ENCODE data around the gene PPT2. TPM values are rescaled to one million over a fixed set of nuclear protein-coding genes. Genes with fewer than 3 reads are reported as not detected.

Gene PPT2, protein sequence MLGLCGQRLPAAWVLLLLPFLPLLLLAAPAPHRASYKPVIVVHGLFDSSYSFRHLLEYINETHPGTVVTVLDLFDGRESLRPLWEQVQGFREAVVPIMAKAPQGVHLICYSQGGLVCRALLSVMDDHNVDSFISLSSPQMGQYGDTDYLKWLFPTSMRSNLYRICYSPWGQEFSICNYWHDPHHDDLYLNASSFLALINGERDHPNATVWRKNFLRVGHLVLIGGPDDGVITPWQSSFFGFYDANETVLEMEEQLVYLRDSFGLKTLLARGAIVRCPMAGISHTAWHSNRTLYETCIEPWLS
- total RNA-seq (2022; extraction: Qiagen RNA extraction) = 7.1 to 9.4 TPM (median 9.0 TPM) in 5 replicates

DNA sequence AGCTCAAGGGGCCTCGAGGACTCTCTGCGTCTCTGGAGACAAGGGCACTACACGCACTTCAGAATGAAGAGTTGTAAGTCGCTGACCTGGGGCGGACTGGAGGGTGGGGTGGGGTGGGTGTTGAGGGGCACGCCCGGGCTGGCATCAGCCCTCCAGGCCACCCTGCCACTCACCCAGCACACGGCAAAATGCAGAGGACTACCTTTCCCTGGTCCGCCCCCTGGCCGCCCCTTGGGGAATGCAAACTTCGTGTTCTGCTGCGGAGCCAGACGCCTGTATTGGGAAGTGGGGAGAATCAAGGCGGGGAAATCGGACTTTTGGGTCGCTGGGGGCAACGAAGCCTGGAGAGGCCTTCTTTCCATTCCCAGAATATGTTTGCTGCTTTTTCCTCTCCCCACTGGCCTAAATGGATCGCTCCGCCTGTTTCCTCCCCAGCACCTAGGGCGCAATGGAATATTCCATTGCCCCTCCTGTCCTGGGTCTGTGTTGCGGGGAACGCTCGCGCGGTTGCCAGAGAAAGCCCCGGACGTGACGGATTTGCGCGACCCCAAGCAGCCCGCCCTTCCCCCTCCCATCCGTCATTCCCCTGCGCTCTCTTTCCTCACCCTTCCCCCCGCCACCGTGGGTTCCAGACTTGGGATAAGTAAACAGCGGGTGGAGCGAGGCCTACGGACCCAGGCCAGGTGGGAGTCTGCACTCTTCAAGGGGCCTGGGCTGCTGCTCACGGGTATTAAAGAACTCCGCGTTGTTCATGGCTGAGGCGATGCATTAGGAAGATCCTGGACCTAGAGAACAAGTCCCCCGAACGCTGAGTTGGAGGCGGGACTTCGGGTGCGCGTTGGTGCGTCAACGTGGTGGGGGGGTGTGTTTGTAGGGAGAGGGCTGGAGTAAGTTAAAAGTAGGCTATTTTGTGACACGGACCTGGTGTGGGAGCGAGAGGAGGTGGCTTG is at the start of gene PPT2:
TSS of gene PPT2 (plus strand) at position 578 of the 950 bp plus-strand sequence. CDS start 454 bp downstream, outside the sequence.

DNA sequence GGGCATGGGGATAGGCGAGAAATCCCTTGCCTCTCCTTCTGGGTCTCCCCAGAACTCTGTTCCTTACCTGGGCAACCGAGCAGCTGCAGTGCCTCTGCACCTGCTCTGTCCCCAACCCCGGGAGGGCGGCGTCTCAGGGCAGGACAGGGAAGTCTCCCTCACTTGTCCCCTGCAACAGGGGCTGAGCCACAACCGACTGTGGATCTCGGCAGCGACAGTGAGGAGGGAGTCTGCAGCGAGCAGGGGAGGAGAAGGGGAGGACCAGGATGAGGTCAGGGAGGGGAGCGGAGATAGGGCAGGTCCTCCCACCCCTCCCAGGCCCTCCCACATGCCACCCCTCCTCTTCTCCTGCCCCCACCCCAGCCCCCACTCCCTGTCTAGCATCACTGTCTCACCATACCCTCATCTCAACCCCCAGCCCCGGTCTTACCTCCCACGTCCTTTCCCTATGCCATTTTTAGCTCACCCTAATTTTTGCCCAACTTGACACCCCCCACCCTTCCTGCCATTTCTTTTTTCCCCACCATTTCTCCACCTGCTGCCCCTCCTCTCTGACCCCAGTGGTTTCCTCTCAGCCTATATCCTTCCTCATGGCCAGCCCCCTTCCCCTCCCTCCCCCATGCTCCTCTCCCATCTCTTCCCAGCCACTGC is 44.7 kb upstream of the PPT2 start, which contains the start of gene TNXB:
TSS of gene TNXB (minus strand) at position 225 of the 651 bp plus-strand sequence. CDS start 11,140 bp downstream, outside the sequence.

DNA sequence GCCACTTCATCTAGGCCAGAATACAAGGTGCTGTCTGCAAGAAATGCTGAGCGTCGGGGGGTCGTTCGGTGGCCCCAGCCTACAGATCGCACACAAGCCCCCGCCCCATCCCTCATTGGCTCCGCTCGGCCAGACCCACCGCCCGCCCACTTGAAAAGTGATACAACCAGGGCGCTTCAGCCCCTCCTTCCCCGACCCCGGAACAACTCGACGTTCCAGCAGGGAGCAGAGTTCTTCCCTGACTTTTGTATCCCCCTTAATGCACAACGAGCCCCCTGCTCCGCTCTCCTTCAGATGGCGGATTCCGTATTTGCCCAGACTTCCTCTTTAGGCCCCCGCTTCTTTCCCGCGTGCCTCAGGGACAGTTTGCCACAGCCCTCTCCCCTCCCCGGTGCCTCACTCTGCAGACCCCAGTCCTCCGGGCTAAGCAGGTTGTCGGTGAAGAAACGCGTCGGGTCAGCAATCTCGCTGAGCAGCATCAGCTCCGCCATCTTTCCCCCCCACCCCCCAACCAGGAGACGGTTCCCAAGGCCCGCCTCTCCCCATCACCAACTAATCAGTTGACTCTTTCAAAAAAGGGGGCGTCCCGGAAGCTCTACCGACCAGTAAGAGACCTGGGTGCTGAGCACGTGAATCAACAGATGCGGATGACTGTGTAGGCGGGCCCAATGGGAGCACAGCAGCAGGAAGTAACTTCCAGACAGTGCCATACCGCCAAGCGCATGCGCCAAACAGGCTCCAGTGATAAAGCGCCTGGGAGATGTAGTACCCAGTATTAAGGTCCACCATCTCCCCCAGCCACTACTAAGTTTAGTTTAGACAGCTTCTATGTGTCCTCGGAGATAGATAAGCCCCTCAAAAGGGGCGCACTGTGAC is 26.0 kb upstream of the PPT2 start, which contains the start of gene ATF6B:
TSS of gene ATF6B (minus strand) at position 530 of the 876 bp plus-strand sequence. CDS start at position 491, 39 bp downstream.

DNA sequence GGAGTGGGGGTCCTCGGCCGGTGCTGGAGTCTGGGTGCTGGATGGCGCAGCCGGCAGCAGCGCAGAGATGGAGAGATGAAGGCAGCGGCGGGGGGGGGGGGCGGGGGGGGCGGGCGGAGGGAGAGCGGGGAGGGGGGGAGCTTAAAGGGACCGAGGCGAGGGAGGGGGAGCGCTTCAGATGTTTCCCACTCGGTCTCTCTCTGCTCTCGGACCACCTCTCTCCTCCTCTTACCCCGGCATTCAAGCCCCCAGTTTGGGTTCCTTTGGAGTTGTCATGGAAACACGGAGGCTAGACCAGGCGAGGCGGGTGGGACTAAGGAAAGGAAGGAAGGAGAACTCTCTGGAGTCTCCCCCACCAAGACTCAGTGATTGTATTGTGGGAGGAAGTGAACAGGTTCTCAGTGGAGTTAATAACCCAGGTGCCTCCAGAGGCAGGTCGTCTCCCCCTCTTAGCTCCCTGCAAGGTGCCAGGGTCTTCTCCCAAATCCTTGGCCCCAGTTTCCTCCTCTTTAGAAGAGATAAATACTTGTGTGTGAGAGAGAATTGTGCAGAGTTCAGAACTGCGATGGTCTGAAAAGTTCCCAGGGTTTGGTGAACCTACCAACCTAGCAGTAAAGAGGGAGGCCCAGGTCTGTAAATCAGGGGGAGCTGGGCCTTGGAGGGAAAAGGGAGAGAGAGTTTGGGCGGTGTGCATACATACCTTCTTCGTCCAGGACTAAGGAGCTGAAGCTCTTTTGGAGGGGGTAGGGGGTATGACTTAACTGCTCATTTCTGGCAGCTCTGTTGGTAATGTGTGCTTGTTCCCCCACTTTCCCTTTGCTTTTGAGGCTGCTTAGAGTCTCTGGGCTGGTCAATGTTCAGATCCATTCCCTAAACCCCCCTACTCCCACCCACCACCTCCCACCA is 1.8 kb upstream of the PPT2 start, which contains the start of gene PRRT1:
TSS of gene PRRT1 (minus strand) at position 77 of the 906 bp plus-strand sequence. CDS start 112 bp downstream, outside the sequence.

DNA sequence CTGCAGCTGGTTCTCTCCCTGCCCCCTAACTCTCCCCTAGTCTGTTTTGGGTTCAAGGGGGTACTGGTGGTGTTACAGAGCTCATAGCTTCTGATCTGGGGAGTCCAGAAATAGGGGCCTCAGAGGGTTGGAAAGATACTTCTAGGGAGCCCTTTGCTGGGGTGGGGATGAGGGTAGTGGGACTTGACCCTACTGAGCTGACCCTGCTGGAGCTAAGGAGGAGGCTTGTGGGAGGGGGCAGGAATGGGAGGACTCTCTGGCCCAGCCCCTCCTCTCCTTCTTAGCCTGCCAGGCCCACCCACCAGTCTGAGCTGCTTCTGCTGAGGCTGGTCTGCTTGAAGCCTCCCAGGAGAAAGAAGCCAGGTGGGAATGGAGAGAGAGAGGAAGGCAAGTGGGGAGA is 10.4 kb downstream of the PPT2 start, which contains the start of gene EGFL8:
TSS of gene EGFL8 (plus strand) at position 301 of the 400 bp plus-strand sequence. CDS start 1,571 bp downstream, outside the sequence.

DNA sequence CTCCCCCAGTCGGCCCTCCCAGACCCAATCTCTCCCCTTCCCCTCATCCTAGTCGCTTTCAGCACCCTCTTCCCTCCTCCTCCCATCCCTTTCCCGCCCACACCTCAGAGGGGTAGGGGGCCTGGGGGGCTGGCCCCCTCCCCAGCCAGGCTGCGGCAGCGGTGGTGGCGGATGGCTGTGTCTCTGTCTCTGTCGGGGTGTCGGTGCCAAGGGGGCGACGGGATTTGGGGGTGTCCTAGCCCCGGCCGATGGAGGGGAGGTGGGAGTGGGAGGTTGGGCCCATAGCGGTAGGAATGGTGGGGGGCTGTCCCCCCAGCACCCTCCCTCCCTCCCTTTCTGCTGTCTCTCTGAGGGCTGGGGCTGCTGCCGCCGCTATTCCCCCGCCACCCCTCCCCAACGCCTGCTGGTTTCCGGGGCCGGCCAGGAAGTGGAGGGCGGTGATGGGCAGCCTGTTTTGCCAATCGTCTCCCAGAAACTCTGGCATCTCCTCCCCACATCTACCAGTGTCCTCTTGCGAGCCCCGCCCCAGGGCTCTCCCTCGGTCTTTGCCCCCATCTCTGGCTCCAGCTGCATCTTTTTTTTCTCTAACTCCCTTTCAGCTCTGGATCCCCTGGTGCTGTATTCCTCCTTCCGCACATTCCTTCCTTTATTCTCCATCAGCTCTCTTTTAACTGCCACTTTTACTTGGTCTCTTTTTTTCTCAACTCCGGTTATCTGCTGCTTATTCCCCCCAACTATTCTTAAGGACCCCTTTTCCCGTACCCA is 22.0 kb downstream of the PPT2 start, which contains the start of gene AGPAT1:
TSS of gene AGPAT1 (minus strand) at position 374 of the 765 bp plus-strand sequence. CDS start 4,588 bp downstream, outside the sequence.

DNA sequence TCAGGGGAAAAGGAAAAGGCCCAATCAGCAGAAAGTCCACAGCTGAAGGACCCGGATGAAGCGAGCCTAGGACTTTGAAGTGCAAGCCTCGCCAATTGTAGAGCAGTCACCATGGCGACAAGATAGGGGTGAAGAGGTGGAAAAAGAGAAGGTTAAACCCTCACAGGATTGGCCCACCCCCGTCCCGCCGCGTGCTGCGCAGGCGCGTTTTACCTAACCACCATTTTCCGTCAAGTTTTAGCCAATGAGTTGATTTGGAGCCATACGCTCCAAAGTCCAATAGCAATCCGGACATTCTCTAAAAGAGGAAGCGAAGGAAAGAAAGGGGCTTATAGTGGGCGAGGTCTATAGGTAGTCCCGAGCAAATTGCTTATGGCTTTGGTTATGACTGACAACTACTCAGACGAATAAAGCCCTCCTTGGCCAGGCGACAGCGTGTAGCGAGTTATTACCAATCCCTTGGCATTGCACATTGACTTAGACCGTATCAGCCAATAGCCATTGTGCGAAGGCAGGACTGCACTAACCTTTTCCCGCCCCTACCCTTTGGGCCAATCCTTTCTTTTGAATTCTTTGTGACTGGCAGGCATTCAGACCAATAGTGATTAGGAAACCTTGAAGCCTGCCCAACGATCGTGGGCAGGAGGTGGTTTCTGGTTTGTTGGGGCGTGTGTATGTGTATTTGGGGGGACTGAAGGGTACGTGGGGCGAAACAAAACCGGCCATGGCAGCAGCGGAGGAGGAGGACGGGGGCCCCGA is 24.0 kb downstream of the PPT2 start, which contains the start of gene RNF5:
TSS of gene RNF5 (plus strand) at position 618 of the 759 bp plus-strand sequence. CDS start at position 725, 107 bp downstream.

DNA sequence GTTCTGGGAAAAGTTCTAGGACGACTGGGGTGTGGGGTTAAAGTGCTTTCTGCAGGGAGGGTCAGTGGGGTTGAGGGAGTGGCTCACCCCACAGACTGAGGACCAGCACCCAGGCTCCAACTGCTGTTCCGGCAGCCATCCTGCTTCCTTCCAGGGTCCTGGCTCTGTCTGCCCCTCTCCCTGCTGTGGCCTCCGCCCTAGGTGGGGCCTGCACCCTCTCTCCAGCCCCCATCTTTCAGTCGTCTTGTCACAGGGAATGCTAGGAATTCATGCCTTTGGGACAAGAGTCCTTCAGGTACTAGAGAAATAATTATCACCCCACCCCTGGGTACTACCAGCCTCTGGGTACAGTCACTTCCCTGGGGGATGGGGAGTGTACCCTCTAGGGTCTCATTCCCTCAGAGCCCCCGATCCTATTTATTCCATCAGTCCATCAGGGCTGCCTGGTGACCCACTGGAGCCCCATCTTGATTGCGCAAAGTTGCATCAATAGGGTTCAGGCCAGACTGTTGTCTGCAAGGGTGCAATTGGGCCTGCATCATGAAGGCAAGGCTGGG is 30.2 kb downstream of the PPT2 start, which contains the start of gene AGER:
TSS of gene AGER (minus strand) at position 170 of the 557 bp plus-strand sequence. CDS start at position 139, 31 bp downstream.

DNA sequence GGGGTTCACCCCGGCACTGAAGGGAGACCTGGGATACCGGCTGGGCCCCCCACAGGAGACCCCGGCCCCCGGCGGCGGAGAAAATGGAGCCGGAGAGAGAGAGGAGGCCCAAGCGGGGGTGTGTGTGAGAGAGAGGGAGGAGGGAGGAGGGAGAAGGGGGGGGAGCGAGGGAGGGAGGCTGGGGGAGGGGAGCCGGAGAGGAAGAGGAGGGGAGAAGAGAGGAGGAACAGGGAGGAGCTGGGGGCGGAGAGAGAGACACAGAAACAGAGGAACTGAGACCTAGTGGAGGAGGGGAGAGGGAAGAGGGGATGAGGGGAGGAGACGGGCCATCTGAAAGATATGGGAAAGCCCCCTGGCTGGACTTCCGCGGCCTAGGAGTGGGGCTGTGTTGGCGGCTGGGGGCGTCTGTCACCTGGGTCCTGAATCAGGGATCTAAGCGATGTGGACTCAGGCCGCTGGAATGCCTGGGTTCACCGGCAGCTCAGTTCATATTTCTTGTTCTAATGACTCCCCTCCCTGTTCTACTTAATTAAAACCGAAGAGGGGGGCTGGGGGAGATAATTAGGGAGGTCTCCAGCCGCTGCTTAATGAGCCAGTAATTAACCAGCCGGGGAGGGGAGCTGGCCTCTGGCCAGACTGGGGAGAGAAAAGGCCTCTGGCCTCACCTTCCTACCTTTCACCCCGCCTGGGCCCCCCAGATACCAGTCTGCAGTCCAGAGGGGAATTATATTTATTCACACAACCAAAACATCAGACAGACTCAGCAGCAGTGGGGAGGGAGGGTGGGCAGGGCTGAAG is 36.3 kb downstream of the PPT2 start, which contains the start of gene PBX2:
TSS of gene PBX2 (minus strand) at position 149 of the 798 bp plus-strand sequence. CDS start 287 bp downstream, outside the sequence.

DNA sequence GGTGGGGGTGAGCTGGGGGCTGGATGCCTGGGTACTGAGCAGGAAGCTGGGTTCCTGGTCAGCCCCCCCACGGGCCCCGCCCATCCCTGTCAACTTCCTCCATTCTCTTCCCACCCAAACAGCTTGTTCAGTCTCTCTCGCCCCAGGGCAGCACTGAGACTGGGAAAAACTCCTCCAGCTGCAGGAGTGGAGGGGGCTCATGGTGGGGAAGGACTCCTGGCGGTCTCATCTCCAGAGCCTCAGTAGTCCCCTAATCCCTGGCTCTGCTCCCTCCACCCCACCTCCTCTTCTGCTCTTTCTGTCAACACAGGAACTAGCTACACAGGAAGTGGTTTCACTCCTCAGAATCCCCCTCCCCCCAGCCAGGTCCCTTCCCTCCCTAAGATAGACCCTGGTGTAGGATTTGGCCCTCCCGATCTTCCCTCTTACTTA is 38.7 kb downstream of the PPT2 start, which contains the start of gene GPSM3:
TSS of gene GPSM3 (minus strand) at position 36 of the 432 bp plus-strand sequence. CDS start 130 bp downstream, outside the sequence.

Other genes starting within 250 kb of the PPT2 start
- gene C2, start 226.4 kb upstream of the PPT2 start, total RNA-seq (2022; extraction: Qiagen RNA extraction) = 0.27 to 0.40 TPM (median 0.30 TPM) in 5 replicates
- 1.4 to 2.1 TPM (median 1.6 TPM) in 5 replicates for gene CFB, start 208.0 kb upstream of the PPT2 start, total RNA-seq (2022; extraction: Qiagen RNA extraction)
- gene NELFE, start 195.2 kb upstream of the PPT2 start, total RNA-seq (2022; extraction: Qiagen RNA extraction) = 81.5 to 99.5 TPM (median 85.1 TPM) in 5 replicates
- gene SKIC2, start 195.0 kb upstream of the PPT2 start, total RNA-seq (2022; extraction: Qiagen RNA extraction) = 17.5 to 26.7 TPM (median 23.7 TPM) in 5 replicates
- 10.3 to 12.9 TPM (median 12.5 TPM) in 5 replicates for gene DXO, start 182.0 kb upstream of the PPT2 start, total RNA-seq (2022; extraction: Qiagen RNA extraction)
- 0.63 to 1.2 TPM (median 0.89 TPM) in 5 replicates for gene C4A, start 172.1 kb upstream of the PPT2 start, total RNA-seq (2022; extraction: Qiagen RNA extraction)
- 0.47 to 0.90 TPM (median 0.64 TPM) in 5 replicates for gene C4B, start 139.3 kb upstream of the PPT2 start, total RNA-seq (2022; extraction: Qiagen RNA extraction)
- gene CYP21A2, start 115.7 kb upstream of the PPT2 start, total RNA-seq (2022; extraction: Qiagen RNA extraction) = 0.09 TPM in 1 of 5 replicates, not detected in the others
- 0.33 to 0.85 TPM (median 0.53 TPM) in 5 replicates for gene TNXB, start 44.8 kb upstream of the PPT2 start, total RNA-seq (2022; extraction: Qiagen RNA extraction)
- gene ATF6B, start 25.9 kb upstream of the PPT2 start, total RNA-seq (2022; extraction: Qiagen RNA extraction) = 23.7 to 36.6 TPM (median 35.8 TPM) in 5 replicates
- gene FKBPL, start 23.9 kb upstream of the PPT2 start, total RNA-seq (2022; extraction: Qiagen RNA extraction) = 6.5 to 7.7 TPM (median 6.9 TPM) in 5 replicates
- gene PRRT1, start 2.2 kb upstream of the PPT2 start, total RNA-seq (2022; extraction: Qiagen RNA extraction) = 0.35 to 1.1 TPM (median 0.68 TPM) in 5 replicates
- 0.70 to 2.2 TPM (median 1.5 TPM) in 5 replicates for gene EGFL8, start 10.5 kb downstream of the PPT2 start, total RNA-seq (2022; extraction: Qiagen RNA extraction)
- gene AGPAT1, start 21.9 kb downstream of the PPT2 start, total RNA-seq (2022; extraction: Qiagen RNA extraction) = 32.1 to 44.9 TPM (median 44.4 TPM) in 5 replicates
- 32.0 to 43.1 TPM (median 40.9 TPM) in 5 replicates for gene RNF5, start 24.3 kb downstream of the PPT2 start, total RNA-seq (2022; extraction: Qiagen RNA extraction)
- gene AGER, start 30.1 kb downstream of the PPT2 start, total RNA-seq (2022; extraction: Qiagen RNA extraction) = 0.47 to 1.8 TPM (median 1.4 TPM) in 5 replicates
- 13.5 to 18.9 TPM (median 17.2 TPM) in 5 replicates for gene PBX2, start 36.1 kb downstream of the PPT2 start, total RNA-seq (2022; extraction: Qiagen RNA extraction)
- gene GPSM3, start 38.5 kb downstream of the PPT2 start, total RNA-seq (2022; extraction: Qiagen RNA extraction) = 0.26 to 0.48 TPM (median 0.36 TPM) in 5 replicates
- 0.59 to 0.98 TPM (median 0.75 TPM) in 5 replicates for gene NOTCH4, start 69.9 kb downstream of the PPT2 start, total RNA-seq (2022; extraction: Qiagen RNA extraction)
- not detected in 5 replicates for gene TSBP1, start 217.8 kb downstream of the PPT2 start, total RNA-seq (2022; extraction: Qiagen RNA extraction)

Data from A549 treated with dexamethasone at 1 μM for 4 hours (cell line).